Liver (tissue), 3 donors: ENCODE data around the gene SCGB1D1.

Source experiments
- CTCF ChIP-seq: fragments of 150-350 bp; IDR thresholded peaks from 2 replicates; pipeline ENCODE4 v1.5.1; 2017; ENCODE audit warnings: improper control_type of control experiment, low read depth, low read length; ENCODE audit not compliant: missing input control
- EGR1 ChIP-seq, 2 donors: IDR thresholded peaks; 2 replicates each; pipeline ENCODE4 v1.6.1; 2016 to 2018; ENCODE audit warnings: antibody characterized with exemption in 2 of 2, low read depth in 2 of 2
- FOXA1 ChIP-seq: IDR thresholded peaks from 2 replicates; pipeline ENCODE4 v1.6.1; 2016; ENCODE audit warnings: antibody characterized with exemption
- HNF4G ChIP-seq: IDR thresholded peaks from 2 replicates; pipeline ENCODE4 v1.6.1; 2016; ENCODE audit warnings: antibody characterized with exemption
- JUND ChIP-seq, 2 donors: IDR thresholded peaks; 2 replicates each; pipeline ENCODE4 v1.6.1; 2016; ENCODE audit warnings: antibody characterized with exemption in 2 of 2
- MAX ChIP-seq: IDR thresholded peaks from 2 replicates; pipeline ENCODE4 v1.6.1; 2016; ENCODE audit warnings: antibody characterized with exemption
- RAD21 ChIP-seq, 2 donors: IDR thresholded peaks; 2 replicates each; pipeline ENCODE4 v1.6.1; 2016; ENCODE audit warnings: antibody characterized with exemption in 2 of 2, mild to moderate bottlenecking in 2 of 2
- REST ChIP-seq: IDR thresholded peaks from 2 replicates; pipeline ENCODE4 v1.6.1; 2016; ENCODE audit warnings: antibody characterized with exemption, mild to moderate bottlenecking
- RXRA ChIP-seq, 2 donors: IDR thresholded peaks; 2 replicates each; pipeline ENCODE4 v1.6.1; 2017 to 2018; ENCODE audit warnings: antibody characterized with exemption in 2 of 2, mild to moderate bottlenecking in 1 of 2
- SP1 ChIP-seq: IDR thresholded peaks from 2 replicates; pipeline ENCODE4 v1.6.1; 2018; ENCODE audit warnings: antibody characterized with exemption, mild to moderate bottlenecking
- TAF1 ChIP-seq: conservative IDR thresholded peaks from 2 replicates; pipeline ENCODE4 v1.6.1; 2016; ENCODE audit warnings: antibody characterized with exemption, mild to moderate bottlenecking
- YY1 ChIP-seq: IDR thresholded peaks from 2 replicates; pipeline ENCODE4 v1.6.1; 2016; ENCODE audit warnings: antibody characterized with exemption, mild to moderate bottlenecking
- ZBTB33 ChIP-seq: IDR thresholded peaks from 2 replicates; pipeline ENCODE4 v1.6.1; 2016; ENCODE audit warnings: antibody characterized with exemption
- TF ChIP-seq, protein P1 (sequence below): IDR thresholded peaks from 2 replicates; pipeline ENCODE4 v1.6.1; 2016; ENCODE audit warnings: antibody characterized with exemption
- donor health status: healthy.
- donor health status: healthy.

DNA sequence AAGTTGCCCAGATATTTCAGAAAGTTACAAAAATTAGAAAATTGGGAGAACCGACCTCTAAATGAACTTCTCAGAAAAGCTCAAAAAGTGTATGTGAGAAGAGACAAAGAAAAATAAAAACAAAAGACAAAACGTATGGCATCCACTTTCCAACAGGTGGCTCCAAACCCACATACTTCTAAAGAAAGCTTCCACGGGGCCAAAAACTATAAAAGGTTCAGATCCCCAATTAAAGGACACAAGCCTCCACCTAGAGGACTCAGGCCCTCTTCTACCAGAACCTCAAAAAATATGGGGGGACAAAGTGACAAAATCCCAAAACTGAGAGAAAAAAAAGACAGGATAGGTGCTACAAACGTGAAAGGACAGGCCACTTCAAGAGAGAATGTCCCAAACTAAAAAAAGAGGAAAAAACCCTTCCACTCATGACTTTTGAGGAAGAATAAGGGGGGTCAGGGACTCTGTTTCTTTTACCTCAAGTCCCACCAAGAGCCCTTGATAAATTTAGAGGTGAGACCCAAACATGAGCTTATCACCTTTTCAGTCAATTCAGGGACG, 27.3 kb downstream of the SCGB1D1 start:
- TF ChIP-seq CTCF (peak; percentile 41), REST (no peak), TAF1 (no peak), MAX (no peak), RAD21 (IDR thresholded peaks at IDR 0.05) (peak; percentile 68 to 71), ZBTB33 (no peak), YY1 (no peak), EGR1 (IDR thresholded peaks at IDR 0.05; ENCODE audit: low read depth in 2 of 2) (no peak), FOXA1 (no peak), RXRA (IDR thresholded peaks at IDR 0.05) (no peak), HNF4G (no peak), SP1 (no peak), JUND (IDR thresholded peaks at IDR 0.05) (no peak)
- TF ChIP-seq, protein P1, sequence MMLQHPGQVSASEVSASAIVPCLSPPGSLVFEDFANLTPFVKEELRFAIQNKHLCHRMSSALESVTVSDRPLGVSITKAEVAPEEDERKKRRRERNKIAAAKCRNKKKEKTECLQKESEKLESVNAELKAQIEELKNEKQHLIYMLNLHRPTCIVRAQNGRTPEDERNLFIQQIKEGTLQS, result no peak
